AG20443 (cell line): ENCODE data around the gene FAM185A.
"Not testable (repeated sequence)": the region's sequence is repeated elsewhere in the genome, so short reads cannot be mapped to it uniquely, and the experiment has no call there.

Source experiments
- DNase-seq: peaks from one replicate; pipeline ENCODE4 v3.0.0; 2012; ENCODE audit warnings: low spot score, mixed read lengths

Gene FAM185A

GRCh38 chr7:102778663-102779062, 29.9 kb downstream of the FAM185A start:
- not testable (repeated sequence) for DNase-seq

- not testable (repeated sequence) for DNase-seq
Measured at GRCh38 chr7:102780926-102781325, 32.1 kb downstream of the FAM185A start.

DNA sequence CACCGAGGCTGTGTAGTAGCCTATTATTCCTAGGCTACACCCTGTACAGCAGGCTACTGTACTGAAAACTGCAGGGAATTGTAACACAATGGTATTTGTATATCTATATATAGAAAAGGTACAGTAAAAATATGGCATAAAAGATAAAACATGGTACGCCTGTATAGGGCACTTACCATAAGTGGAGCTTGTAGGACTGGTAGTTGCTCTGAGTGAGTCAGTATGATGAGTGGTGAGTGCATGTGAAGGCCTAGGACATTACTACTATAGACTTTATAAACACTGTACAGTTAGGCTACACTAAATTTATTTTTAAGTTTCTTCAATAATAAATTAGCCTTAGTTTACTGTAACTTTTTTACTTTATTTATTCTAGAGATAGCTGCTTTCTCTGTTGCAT, 40.0 kb downstream of the FAM185A start:
- DNase-seq: not testable (repeated sequence)

GRCh38 chr7:102790364-102791100, 41.7 kb downstream of the FAM185A start:
- DNase-seq: not testable (repeated sequence)

- not testable (repeated sequence) for DNase-seq
Measured at GRCh38 chr7:102791367-102791766, 42.6 kb downstream of the FAM185A start.

- DNase-seq: not testable (repeated sequence)
Measured at GRCh38 chr7:102791831-102792230, 43.0 kb downstream of the FAM185A start.

DNA sequence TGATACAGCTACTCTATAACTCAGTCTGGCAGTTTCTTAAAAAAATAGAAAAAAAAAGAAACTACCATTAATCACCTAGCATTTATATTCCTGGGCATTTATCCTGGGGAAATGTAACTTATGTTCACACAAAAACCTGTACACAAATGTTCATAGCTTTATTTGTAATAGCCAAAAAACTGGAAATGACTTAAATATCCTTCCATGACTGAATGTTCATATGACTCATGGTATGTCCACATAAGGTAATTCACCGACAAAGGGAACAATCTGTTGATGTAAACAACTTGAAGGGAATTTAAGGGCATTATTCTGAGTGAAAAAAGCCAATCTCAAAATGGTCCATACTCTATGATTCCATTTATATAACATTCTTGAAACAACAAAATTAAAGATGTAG, 45.8 kb downstream of the FAM185A start:
- DNase-seq: not testable (repeated sequence)

GRCh38 chr7:102795987-102796595, 47.3 kb downstream of the FAM185A start:
- DNase-seq: not testable (repeated sequence)

DNA sequence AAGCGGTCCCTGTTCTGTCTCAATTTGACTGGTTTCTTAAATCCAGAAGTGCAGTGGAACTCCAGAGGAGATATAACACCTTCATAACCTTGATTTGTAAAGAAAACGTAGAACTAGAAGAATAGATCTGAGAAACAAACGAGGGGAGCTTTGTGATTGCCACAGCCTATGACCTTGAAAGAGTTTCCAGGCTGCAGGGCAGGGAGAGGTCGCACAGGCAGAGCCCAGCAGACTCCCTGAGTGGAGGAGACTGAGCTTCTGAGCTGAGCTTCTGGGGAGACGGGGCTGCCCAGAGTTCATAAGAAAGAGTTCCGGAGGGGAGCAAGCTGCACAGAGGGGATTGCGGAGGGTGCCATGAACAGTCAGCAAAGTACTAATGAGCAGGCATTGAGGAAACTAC, 57.8 kb downstream of the FAM185A start:
- no peak for DNase-seq

DNA sequence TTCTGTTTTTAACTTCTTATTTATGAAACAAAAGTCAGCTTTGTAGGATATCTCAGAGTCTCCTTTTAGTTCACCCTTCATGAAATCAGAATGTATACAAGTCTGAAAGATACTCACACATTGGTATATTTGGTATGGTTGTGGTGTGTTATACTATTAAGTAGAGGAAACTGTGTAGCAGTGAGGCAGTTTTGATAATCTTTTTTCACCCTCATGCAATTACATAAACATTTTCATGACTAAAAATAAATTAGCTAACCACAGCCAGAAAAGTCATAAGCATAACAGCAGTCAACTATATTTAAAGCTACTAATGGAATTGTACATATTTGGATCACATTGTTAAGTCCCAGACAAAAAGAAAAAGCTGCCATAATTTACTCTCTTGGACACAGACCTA, 62.1 kb downstream of the FAM185A start:
- no peak for DNase-seq

DNA sequence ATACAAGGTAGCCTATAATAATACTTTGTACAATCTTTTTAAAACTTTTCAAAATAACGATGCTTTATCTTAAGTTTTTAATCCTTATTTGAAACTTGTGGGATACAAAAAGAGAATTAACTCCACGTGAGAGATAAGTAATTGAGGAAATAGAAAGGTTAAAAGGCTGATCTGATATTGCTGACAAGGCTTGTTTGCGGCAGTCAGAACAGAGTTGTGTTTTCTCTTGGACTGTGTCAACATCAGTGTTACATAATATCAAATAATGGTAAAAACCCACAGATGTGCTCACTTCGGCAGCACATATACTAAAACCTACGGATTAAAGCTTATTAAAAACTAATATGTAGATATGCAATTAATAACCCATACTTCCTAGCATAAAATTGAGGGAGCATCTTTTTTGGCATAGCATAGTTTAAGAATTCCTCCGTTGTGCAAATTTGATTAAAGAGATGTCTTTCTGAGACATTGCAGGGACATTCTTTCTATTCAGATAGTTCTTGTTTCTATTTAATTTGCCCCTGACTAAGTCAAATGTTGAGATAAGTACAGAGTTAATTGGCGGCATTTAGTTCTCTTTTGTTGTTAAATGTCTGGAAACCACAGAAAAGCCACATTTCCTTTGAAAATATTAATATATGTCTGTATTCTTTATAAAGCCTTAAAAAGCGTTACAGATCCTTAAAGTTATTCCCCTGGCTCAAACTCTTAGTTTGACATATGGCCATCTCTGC, 63.3 kb downstream of the FAM185A start:
- no peak for DNase-seq

GRCh38 chr7:102813191-102814024, 64.6 kb downstream of the FAM185A start:
- no peak for DNase-seq

- peak; percentile 46 for DNase-seq
Measured at GRCh38 chr7:102814025-102814471, 65.2 kb downstream of the FAM185A start.

DNA sequence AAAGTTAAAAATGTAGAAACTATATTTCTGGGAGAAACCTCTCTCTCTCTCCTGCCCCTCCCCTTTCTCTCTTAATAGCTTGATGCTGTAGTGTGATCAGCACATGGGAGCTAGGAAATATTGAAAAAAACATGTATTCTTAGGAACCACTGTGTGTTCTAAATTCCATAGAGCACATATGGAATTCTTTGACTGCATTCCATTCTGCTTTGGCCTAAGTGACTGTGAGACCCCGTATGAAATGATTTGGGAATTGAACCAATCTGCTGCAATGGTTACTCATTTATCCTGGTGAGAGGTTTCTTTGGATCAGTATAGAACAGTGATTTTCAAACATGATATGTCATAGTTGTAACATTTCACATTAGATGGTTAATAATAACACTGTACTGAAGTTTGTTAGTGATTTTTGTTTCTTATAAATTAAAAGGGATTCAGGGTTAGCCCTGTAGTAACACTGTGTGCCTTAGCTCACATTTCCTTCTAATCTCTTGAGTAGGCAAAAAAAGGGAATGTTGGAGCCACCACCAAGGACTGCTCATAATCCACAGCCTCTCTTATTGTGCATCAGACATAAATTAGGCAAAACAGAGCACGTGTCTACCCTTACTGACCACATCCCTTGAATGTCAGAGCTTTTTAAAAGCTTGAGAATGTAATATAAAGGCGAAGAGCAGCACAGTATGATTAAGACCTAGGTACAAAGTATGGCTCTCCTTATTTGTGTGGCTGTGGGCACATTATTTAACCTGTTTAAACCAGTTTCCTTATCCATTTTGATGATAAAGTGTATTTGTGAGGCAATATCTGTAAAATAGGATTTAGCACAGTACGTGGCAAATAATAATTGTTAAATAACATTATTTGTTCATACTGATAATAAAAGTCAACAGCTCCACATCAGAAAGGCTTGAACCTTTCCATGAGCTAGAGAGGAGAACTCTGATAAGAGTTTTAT, 69.1 kb downstream of the FAM185A start:
- DNase-seq: no peak

DNA sequence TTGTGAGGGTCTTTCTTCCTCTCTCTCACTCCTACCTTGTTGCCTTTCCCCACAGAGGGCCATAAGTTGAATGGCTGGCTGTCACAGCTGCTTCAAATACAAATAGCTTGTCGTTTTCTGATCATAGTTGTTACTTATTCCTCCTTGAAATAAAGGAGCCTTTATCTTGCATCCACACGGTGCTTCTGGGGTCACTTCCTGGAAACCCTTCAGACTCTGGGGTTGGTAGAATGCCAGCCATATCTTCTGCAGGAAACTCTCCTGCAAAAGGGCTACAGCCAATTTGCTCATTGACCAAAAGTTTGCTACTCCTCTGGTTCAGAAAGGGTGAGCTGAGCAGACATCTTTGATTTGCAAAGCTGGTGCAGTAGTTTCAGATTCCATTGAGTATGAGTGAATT, 70.4 kb downstream of the FAM185A start:
- DNase-seq: no peak

DNA sequence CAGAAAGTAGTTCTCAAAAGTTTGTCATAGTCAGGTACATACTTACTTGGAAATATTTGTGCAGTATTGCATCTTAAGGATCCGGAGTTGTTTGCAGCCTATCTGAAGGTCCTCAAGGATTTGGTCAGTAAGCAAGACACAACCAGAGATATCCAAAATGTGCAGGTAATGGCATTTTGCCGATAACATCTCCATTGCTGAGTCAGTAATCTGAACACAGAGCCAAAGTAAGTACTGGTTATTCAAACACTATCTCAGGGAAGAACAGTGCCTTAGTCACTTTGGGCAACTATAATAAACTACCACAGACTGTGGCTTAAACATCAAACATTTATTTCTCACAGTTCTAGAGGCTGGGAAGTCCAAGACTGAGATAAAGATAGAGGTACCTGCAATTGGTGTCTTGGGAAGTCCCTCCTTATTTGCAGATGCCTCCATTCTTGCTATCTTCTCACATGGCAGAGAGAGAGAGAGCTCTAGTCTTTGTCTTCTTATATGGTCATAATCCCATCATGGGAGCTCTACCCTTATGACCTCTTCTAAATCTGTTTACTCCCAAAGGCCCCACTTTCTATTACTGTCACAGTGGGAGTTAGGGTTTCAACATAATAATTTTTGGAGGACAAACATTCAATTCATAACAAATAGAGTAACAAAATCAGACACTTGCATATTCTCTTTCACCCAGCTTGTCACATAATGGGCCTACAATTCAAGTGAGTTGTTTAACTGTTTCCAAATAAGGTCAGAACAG, 73.4 kb downstream of the FAM185A start:
- DNase-seq: no peak

GRCh38 chr7:102823390-102824119, 74.8 kb downstream of the FAM185A start:
- no peak for DNase-seq

DNA sequence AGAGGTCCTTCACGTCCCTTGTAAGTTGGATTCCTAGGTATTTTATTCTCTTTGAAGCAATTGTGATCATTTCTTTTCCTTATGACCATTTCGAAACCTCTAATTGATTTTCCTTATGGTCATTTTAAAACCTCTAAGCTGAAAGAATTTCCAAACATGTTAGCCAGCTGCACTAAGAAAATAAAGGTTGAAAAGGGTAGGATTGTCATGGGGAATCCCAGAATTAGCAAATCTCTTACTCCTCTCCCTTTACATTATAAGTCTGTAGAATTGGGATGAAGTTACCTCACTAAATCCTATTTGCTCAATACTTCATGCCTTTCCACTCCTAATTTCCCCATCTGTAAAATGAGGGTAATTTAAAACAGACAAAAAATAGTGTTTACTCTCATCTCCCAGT, 79.5 kb downstream of the FAM185A start:
- no peak for DNase-seq

DNA sequence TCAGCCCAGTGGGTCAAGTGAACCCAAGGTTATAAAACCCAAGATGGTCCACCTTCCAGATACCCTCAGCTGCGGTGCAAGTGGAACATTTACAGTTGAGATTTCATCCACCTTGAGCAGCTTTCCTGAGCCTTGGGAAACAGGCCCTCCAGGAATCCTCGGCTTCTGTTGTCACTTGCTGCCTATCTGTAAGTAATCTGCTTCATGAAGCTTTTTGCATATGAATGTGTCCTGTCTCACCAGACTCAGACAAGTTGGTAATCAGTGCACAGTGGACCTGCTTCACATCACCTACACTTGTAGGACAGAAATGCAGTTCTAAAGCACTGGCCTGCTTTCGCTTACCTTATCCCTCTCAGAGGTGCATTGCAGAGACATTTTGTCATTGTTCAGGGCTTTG, 80.3 kb downstream of the FAM185A start:
- DNase-seq: no peak
